DND-41 (cell line): ENCODE results near the gene DDX25.

Source experiments
- CTCF ChIP-seq: IDR thresholded peaks from 2 replicates; pipeline ENCODE4 v1.5.1; 2012; ENCODE audit warnings: borderline replicate concordance, low read length, moderate library complexity, mild to moderate bottlenecking; ENCODE audit not compliant: poor library complexity, severe bottlenecking; ENCODE audit errors: extremely low read depth
- EZH2 ChIP-seq: IDR thresholded peaks from 3 replicates; pipeline ENCODE4 v1.6.1; 2012; ENCODE audit warnings: borderline replicate concordance, low read depth, mild to moderate bottlenecking, moderate library complexity, low read length, inconsistent platforms; ENCODE audit not compliant: severe bottlenecking

DNA sequence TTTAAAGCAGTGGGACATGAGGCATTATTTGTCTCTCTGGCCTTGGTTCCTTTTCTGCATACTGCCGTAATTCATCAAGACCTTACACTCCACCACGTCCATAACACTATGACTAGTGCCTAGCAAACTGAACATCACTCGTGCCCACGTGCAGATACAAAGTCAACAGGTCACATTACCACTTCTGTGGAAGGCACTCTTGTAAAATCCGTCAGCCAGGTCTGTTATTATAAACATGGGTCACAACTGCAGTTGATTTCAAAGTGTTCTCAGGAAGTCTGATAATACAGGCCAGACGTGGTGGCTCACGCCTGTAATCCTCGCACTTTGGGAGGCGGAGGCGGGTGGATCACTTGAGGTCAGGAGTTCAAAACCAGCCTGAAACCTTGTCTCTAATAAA, 55.6 kb downstream of the DDX25 start:
- TF ChIP-seq CTCF (no peak), EZH2 (no peak)
